T-helper 1 cell (primary cell): ENCODE results near the gene FAM234A.
"Not testable (repeated sequence)": the region's sequence is repeated elsewhere in the genome, so short reads cannot be mapped to it uniquely, and the experiment has no call there.

ENCODE experiments used
- DNase-seq, 5 donors: peaks; one replicate each; pipeline ENCODE4 v3.0.0-alpha.2; 2012 to 2020
- total RNA-seq, 4 donors: gene quantifications; one replicate each; lab custom pipeline; 2026; lab: John Stamatoyannopoulos, UW

The FAM234A gene
- 19.8 to 24.1 (median 20.9) reads per million in 4 donors for total RNA-seq

DNA sequence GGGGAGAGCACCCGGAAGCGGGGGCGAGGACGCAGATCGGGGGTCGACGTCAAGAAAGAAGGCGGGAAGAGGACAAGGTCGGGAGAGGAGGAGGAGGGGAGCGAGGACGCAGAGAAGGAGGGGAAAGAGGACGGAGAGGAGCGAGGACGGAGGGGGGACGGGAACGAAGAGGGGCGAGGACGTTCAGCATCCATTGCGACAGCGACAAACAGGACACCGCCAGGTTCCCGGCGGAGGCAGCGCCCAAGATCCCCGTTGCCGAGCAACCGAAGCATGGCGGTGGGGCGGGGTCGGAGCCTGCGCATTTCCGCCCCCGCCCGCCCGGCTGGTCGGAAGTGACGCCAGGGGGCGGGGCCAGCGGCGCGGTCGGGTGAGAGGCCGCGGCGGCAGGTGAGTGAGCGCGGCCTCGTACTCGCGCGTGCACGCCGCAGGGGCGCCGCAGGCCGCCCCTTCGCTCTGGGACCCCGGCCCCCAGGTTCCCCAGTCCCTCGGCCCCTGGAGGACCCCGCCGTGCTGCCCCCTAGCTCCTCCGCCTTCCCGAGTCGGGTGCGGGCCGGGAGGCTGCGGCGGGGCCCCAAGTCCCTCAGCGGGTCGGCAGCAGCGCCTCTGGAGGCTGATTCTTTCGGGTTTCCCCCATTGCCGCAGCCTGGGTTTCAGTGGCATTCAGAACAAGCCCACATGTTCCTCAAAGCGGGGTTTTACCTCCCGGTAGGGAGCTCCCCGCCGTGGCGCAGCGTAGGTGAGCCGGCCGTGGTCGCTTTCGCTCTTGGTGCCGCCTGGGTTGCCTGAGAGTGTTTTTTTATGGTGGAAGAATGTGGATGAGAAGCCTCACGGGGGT lies at the start of gene FAM234A:
TSS of gene FAM234A (plus strand) at position 354 of the 838 bp plus-strand sequence. CDS start 19,593 bp downstream, outside the sequence.
- DNase-seq = peak; percentile 91 to 97 (median 92)

GRCh38 chr16:185213-185612 lies 49.4 kb upstream of the FAM234A start:
- no peak for DNase-seq

- no peak for DNase-seq
Measured at GRCh38 chr16:185691-186090, 48.9 kb upstream of the FAM234A start.

GRCh38 chr16:187330-187729 lies 47.3 kb upstream of the FAM234A start:
- DNase-seq = no peak

- peak in 1 of 5 donors; percentile 25 for DNase-seq
Measured at GRCh38 chr16:188674-189073, 45.9 kb upstream of the FAM234A start.

DNA sequence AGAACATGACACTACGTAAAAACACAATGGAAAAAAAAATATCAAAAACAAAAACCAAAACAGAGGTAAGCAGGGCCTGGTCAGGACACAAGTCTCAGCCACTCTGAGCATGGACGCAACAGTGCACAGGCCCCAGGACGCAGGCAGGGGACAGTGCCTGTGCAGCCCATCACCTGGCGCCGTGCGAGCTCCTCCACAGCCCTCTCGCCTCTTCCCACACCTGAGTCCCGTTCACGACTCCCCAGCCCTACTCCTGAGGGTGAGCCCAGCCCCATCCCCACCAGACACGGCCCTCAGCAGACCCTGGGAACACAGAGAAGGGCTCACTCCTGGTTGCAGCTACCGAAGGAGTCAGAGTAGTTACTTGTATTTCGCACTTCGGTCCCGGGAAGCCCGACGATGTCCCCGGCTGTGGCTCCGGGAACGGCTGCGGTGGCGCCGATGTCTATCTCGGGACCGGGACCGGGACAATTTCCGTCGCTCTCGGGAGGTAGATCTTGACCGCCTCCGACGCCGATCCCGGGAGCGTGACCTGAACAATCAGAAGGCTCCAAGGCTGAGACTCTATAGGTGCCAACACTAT lies 44.9 kb upstream of the FAM234A start:
- DNase-seq = no peak

- DNase-seq = no peak
Measured at GRCh38 chr16:191831-192230, 42.8 kb upstream of the FAM234A start.

GRCh38 chr16:192686-193085 lies 41.9 kb upstream of the FAM234A start:
- DNase-seq = no peak

DNA sequence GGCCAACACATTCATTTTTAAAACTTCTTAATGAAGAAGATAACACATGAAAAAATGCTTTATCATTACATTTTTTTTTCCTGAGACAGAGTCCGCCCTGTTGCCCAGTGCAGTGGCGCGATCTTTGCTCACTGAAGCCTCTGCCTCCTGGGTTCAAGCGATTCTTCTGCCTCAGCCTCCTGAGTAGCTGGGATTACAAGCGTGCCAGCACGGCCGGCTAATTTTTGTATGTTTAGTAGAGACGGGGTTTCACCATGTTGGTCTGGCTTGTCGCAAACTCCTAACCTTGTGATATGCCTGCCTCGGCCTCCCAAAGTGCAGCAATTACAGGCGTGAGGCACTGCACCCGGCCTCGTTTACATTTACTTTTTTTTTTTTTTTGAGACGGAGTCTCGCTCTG lies 41.2 kb upstream of the FAM234A start:
- DNase-seq = no peak

DNA sequence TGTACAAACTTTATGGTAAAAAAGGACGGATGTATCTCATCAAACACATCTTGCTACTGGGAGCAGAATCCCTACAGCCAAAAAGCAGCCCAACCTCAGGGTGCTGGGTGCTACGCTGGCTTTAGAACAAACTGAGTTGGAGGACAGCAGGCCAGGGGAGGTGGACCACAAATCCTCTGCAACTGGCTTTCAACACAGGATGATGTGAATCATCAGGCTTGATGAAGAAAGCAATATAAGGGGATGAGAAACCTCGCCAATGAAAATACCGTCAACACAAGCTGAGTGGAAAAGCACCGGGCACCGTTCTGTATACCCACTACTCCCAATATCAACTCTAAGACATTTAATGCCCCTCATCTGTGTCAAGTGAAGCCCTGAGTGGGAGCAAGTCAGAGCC lies 40.1 kb upstream of the FAM234A start:
- no peak for DNase-seq

GRCh38 chr16:200388-200787 lies 34.2 kb upstream of the FAM234A start:
- DNase-seq = no peak

- no peak for DNase-seq
Measured at GRCh38 chr16:203246-203645, 31.4 kb upstream of the FAM234A start.

DNA sequence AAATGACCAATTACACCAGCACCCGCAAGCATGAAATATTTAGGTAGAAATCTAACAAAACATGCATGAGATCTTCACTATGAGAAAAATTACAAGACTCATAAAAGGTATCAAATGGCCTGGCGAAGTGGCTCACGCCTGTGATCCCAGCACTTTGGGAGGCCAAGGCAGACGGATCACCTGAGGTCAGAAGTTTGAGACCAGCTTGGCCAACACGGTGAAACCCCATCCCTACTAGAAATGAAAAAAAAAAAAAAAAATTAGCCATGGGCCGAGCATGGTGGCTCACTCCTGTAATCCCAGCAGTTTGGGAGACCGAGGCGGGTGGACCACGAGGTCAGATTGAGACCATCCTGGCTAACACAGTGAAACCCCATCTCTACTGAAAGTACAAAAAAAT lies 30.6 kb upstream of the FAM234A start:
- DNase-seq = not testable (repeated sequence)

GRCh38 chr16:209359-209758 lies 25.3 kb upstream of the FAM234A start:
- DNase-seq = not testable (repeated sequence)

- not testable (repeated sequence) for DNase-seq
Measured at GRCh38 chr16:211631-212180, 22.9 kb upstream of the FAM234A start.

DNA sequence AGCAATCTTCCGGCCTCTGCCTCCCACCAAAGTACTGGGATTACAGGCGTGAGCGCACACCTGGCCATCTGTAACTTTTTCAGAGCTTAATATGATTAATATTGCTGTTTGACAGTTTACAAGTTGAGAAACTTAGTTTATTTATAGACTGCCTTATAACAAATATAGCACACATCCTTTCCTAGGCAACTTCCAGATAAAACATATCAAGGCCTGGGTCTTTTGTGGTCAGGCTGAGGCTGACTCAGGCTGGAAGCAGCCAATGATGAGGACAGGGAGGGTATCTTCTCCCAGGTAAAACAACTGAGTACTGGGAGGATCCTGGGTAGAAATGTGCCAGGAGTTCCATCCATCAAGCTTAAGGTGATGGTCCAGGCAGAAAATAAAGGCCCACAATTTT lies 21.6 kb upstream of the FAM234A start:
- DNase-seq = no peak

DNA sequence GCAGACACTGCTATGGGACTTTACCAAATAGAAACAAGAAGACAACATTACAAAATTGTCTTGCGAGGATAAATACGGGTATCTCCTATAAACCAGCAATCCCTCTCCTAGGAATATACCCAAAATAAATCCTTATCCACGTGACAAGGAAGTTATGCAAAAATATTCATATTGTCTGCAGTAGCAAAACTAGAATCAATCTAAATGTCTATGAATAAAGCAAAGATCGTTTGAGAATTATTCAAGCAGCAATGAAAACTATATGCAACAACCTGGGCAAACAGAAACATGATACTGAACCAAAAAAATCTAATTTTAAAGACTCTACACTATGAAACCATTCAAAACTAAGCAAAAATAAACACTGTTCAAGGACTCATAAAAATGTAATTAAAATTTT lies 14.6 kb upstream of the FAM234A start:
- DNase-seq = no peak

DNA sequence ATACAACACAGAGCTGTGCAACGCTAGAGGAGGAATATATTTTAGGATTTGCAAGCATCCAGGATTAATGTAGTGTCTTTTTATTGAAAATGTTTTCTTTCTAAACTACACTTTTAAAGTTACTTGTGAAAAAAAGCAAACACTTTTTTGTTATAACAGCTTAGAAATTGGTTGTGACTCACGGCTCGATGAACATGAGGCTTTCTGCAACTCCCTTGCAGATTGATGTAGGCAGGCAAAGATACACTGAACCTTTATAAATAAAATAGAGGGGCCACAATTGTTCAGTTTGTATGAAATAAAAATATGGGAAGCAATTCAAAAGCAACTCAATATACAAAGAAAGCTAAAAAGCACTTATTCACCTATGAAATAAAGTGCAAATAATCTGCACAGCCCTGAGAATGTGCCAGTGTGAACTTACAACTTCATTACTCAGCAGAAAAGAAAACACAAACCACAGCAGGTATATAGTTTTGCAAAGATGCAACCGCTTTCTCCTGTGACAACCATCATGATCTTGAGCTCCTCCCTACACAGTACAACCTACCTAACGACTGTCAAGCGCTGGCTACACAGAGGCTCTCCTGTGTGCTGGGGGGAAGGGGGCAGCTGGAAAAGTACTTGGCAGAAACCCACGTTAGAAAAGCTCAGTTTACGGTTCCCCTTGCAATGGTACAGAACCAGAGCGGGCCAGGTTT lies 6.3 kb upstream of the FAM234A start:
- DNase-seq = peak in 1 of 5 donors; percentile 31

DNA sequence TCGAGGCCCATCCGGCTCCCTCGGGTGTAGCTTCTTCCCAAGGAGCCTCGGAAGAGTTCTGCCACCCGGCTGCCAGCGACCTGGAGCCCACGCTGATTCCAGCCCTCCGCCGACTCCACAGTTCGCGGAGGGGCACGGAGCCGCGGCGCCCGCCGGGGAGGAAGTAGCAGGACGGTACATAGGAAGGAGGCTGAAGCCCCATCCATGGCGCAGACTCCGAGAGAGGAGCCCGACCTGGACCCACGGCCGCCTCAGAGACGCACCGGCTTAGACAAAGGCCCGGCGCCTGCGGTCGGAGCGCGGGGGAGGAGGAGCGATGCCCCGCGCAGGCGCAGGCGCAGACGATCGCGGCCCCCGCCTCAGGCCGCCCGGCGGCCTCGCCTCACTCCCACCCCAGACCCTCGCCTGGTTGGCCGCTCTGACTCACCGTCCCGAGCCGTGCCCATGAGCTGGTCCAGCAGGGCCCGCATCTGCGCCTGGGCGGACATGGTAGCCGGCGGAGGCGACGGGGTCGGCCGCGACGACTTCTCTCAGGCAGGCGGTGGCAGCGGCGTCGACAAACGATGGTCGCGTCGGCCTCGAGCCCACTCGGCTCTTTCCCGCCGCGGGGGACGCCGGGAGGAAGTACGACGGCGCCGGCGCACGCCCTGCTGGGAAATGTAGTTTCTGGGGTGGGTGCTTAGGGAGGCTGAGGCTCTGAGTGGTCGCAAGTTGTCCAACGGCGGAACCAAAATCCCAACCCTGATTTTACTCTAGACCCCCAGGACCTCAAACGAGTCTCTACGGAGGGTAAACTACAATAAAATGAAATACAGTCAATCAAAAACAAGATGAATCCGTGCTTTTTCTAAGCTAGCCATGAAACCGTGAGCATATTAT lies 5.5 kb upstream of the FAM234A start, which contains the start of gene LUC7L:
TSS of gene LUC7L (minus strand) at position 598 of the 879 bp plus-strand sequence. CDS start at position 488, 110 bp downstream.
- peak; percentile 64 to 83 (median 79) for DNase-seq

DNA sequence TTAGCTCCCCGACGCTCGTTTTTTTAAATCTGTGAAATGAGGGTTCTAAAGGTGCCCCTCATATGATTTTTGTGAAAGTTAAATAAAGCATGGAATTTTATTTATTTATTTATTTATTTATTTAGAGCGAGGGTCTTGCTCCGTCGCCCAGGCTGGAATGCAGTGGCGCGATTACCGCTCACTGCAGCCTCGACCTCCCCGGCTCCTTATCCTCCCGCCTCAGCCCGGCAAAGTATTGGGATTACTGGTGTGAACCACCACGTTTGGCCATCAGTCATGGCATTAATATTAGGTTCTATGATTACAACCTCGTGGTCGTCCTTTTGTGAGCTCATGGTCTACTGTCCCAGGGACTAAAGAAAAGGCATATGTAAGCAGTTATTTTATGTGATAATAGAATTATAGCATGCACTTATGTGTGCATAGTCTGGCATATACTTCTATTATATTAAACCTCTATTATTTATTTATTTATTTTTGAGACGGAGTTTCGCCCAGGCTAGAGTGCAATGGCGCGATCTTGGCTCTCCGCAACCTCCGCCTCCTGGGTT lies 4.8 kb upstream of the FAM234A start:
- no peak for DNase-seq

GRCh38 chr16:230351-230750 lies 4.3 kb upstream of the FAM234A start:
- not testable (repeated sequence) for DNase-seq

DNA sequence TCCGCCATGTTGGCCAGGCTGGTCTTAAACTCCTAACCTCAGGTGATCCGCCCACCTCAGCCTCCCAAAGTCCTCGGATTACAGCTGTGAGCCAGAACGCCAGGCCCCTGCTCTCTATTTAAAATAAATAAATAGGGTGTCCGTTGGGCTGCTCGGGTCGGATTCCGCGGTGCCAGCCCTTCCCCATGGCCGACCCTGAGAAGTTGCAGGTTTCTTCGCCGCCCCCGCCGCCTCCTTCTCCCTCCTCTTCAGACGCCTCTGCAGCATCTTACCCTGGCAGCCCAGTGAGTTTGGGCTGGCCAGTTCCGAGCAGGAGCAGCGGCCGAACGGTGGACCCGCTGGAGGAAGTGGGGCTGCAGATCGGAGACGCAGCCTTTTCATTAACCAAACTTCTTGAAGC lies 3.7 kb upstream of the FAM234A start:
- no peak for DNase-seq
